Keratinocyte (primary cell): ENCODE measurements around the gene ROR1. TPM values are rescaled to one million over a fixed set of nuclear protein-coding genes. Genes with fewer than 3 reads are reported as not detected.

Experiments
- DNase-seq: peaks from one replicate; pipeline ENCODE4 v3.0.0-alpha.2; 2011; ENCODE audit warnings: low read depth, missing footprints, low spot score
- FAIRE-seq: peaks from 2 replicates; lab custom pipeline; 2011; peaks lifted over from hg19 to GRCh38; lab: Jason Lieb, UNC
- H2AFZ ChIP-seq: 2 replicates; pipeline ENCODE4 v1.6.0; 2012; ENCODE audit warnings: low read length, control low read depth, inconsistent platforms; ENCODE audit not compliant: control insufficient read depth
- H3K27ac ChIP-seq: 2 replicates; pipeline ENCODE4 v1.5.1; 2011; ENCODE audit warnings: low read length; ENCODE audit not compliant: control insufficient read depth, insufficient read depth
- H3K27me3 ChIP-seq: 3 replicates; pipeline ENCODE4 v1.6.0; 2011; ENCODE audit warnings: low read length; ENCODE audit not compliant: control insufficient read depth, insufficient read depth; ENCODE audit errors: extremely low read depth
- H3K36me3 ChIP-seq, 2 experiments: 2 replicates in 1 of 2; 3 replicates in 1 of 2; pipeline ENCODE4 v1.5.1; 2011; ENCODE audit warnings: low read length in 2 of 2, mild to moderate bottlenecking in 1 of 2; ENCODE audit not compliant: control insufficient read depth in 2 of 2, insufficient read depth in 2 of 2; ENCODE audit errors: extremely low read depth in 1 of 2
- H3K4me1 ChIP-seq: 3 replicates; pipeline ENCODE4 v1.5.1; 2011; ENCODE audit warnings: low read length; ENCODE audit not compliant: control insufficient read depth, insufficient read depth; ENCODE audit errors: extremely low read depth
- H3K4me2 ChIP-seq: 3 replicates; pipeline ENCODE4 v1.6.0; 2011; ENCODE audit warnings: low read depth, low read length; ENCODE audit not compliant: control insufficient read depth, insufficient read depth; ENCODE audit errors: extremely low read depth
- H3K4me3 ChIP-seq, 3 experiments: fragments of 200-600 bp in 1 of 3; sonication (generic) in 1 of 3; 2 replicates in 2 of 3; 3 replicates in 1 of 3; pipeline ENCODE4 v1.5.1; 2011 to 2016; ENCODE audit warnings: low read length in 3 of 3, mild to moderate bottlenecking in 3 of 3, control low read depth in 2 of 3, inconsistent platforms in 1 of 3, low read depth in 1 of 3, mixed read lengths in 1 of 3, mixed run types in 1 of 3, moderate library complexity in 1 of 3; ENCODE audit not compliant: control insufficient read depth in 2 of 3, insufficient read depth in 2 of 3; ENCODE audit errors: extremely low read depth in 1 of 3
- H3K79me2 ChIP-seq: 2 replicates; pipeline ENCODE4 v1.6.0; 2012; ENCODE audit warnings: low read length; ENCODE audit not compliant: control insufficient read depth, insufficient read depth
- H3K9ac ChIP-seq: 3 replicates; pipeline ENCODE4 v1.6.0; 2011; ENCODE audit warnings: low read length; ENCODE audit not compliant: control insufficient read depth, insufficient read depth; ENCODE audit errors: extremely low read depth
- H3K9me1 ChIP-seq: 3 replicates; pipeline ENCODE4 v1.6.0; 2011; ENCODE audit warnings: low read length; ENCODE audit not compliant: control insufficient read depth, insufficient read depth; ENCODE audit errors: extremely low read depth
- H3K9me3 ChIP-seq: 2 replicates; pipeline ENCODE4 v1.5.1; 2012; ENCODE audit warnings: low read depth, low read length; ENCODE audit not compliant: control insufficient read depth
- H4K20me1 ChIP-seq: 3 replicates; pipeline ENCODE4 v1.6.0; 2011; ENCODE audit warnings: low read length; ENCODE audit not compliant: control insufficient read depth, insufficient read depth; ENCODE audit errors: extremely low read depth
- EZH2 ChIP-seq: IDR thresholded peaks from one replicate; pipeline ENCODE4 v1.6.1; 2012; ENCODE audit warnings: inconsistent platforms, mild to moderate bottlenecking, low read length, moderate library complexity
- dilution Hi-C: fragments of 300-500 bp; cut with MboI; formaldehyde crosslinking; loops from one replicate; pipeline ENCODE4 v1.7.0; 2020; ENCODE audit warnings: low sequenced_read_pairs; ENCODE audit not compliant: extremely low pct_ligation_motif_present
- polyA plus RNA-seq, 5 experiments: library from polyadenylated mRNA; depleted of rRNA in 3 of 5; stranded (reverse) in 3 of 5; stranded (forward) in 1 of 5; unstranded in 1 of 5; fragments of >200 nt; gene quantifications; 1 replicate in 1 of 5; 2 replicates in 3 of 5; 3 replicates in 1 of 5; pipeline versions ENCODE4 v1.2.1 to v1.2.3, GENCODE V29; 2011 to 2012; ENCODE audit warnings: missing spikeins in 2 of 5, low read depth in 1 of 5, low replicate concordance in 1 of 5
- TF ChIP-seq, protein P1 (sequence below), 3 experiments: IDR thresholded peaks in 1 of 3; conservative IDR thresholded peaks in 1 of 3; optimal IDR thresholded peaks in 1 of 3; 2 replicates in 2 of 3; 3 replicates in 1 of 3; pipeline versions ENCODE3 to v1.5.1; 2011; ENCODE audit warnings: low read length in 3 of 3, mild to moderate bottlenecking in 3 of 3, moderate library complexity in 2 of 3, control low read depth in 1 of 3, inconsistent platforms in 1 of 3; ENCODE audit not compliant: insufficient read depth in 2 of 3; ENCODE audit errors: extremely low read depth in 1 of 3

Gene ROR1
- polyA plus RNA-seq, 1 donor (not counting 4 experiments of a cell fraction or from before 2014, with no cell fraction given) = 9.2 TPM

DNA sequence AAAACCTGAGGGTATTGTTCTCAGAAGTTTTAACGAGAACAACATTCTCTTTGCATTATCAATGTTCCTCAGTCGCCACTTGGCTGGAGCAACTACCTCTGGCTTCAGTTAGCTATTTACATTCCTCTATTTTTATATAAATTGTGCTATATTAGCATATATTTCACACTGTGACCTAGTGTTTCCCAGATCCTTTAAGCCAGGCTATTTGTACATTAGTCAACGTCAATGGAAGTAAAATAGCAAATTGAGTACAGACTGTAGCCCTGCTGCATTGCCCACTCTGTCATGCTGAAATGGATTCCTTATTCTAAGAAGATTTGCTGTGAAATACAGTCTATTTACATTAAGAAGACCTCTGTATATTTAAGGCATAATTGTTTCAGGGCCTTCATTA lies 213.8 kb downstream of the ROR1 start:
- no peak for FAIRE-seq
- Histone ChIP-seq H3K9me3 (no peaks in the 10 kb centered on the region), H2AFZ (no peak overlapping the region), H3K4me2 (no peak overlapping the region), H3K9ac (no peak overlapping the region), H3K9me1 (no peaks in the 10 kb centered on the region), H3K4me3 (no peak overlapping the region), H3K4me1 (peaks cover 31% of the 10 kb centered on the region), H3K36me3 (no peaks in the 10 kb centered on the region), H3K27ac (no peak overlapping the region), H4K20me1 (no peaks in the 10 kb centered on the region), H3K79me2 (no peaks in the 10 kb centered on the region), H3K27me3 (no peaks in the 10 kb centered on the region)
- TF ChIP-seq, protein P1, sequence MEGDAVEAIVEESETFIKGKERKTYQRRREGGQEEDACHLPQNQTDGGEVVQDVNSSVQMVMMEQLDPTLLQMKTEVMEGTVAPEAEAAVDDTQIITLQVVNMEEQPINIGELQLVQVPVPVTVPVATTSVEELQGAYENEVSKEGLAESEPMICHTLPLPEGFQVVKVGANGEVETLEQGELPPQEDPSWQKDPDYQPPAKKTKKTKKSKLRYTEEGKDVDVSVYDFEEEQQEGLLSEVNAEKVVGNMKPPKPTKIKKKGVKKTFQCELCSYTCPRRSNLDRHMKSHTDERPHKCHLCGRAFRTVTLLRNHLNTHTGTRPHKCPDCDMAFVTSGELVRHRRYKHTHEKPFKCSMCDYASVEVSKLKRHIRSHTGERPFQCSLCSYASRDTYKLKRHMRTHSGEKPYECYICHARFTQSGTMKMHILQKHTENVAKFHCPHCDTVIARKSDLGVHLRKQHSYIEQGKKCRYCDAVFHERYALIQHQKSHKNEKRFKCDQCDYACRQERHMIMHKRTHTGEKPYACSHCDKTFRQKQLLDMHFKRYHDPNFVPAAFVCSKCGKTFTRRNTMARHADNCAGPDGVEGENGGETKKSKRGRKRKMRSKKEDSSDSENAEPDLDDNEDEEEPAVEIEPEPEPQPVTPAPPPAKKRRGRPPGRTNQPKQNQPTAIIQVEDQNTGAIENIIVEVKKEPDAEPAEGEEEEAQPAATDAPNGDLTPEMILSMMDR (optimal IDR thresholded peaks at IDR 0.05 in 1 of 3, IDR thresholded peaks at IDR 0.05 in 1 of 3, conservative IDR thresholded peaks at IDR 0.05 in 1 of 3; ENCODE audit: extremely low read depth in 1 of 3, insufficient read depth in 2 of 3, low read length in 3 of 3) = no peak
- TF ChIP-seq EZH2 = no peak
- DNase-seq = no peak
- dilution Hi-C loops = no loop called here

DNA sequence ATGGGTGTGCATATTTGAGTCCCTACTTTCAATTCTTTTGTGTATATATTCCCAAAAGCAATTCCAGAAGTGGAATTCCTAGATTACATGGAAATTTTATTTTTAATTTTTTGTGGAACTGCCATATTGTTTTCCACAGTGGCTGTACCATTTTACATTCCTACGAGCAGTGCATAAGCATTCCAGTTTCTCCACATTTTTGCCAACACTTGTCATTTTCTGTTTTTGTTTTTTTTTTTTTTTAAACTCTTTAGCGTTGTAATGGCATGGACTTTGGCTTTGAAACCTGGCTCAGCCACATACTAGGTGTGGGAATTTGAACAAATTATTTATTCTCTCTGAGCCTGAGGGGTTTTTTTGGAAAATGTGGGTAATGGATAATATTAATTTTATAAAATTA lies 215.1 kb downstream of the ROR1 start:
- Histone ChIP-seq H3K9me3 (no peaks in the 10 kb centered on the region), H3K4me2 (no peak overlapping the region), H2AFZ (no peak overlapping the region), H3K36me3 (no peaks in the 10 kb centered on the region), H3K9me1 (no peaks in the 10 kb centered on the region), H3K79me2 (no peaks in the 10 kb centered on the region), H3K9ac (no peak overlapping the region), H3K4me1 (peaks cover 21% of the 10 kb centered on the region), H3K4me3 (no peak overlapping the region), H4K20me1 (no peaks in the 10 kb centered on the region), H3K27me3 (no peaks in the 10 kb centered on the region), H3K27ac (no peak overlapping the region)
- FAIRE-seq (no peak), DNase-seq (no peak)
- no peak for TF ChIP-seq EZH2
- TF ChIP-seq, protein P1 (optimal IDR thresholded peaks at IDR 0.05 in 1 of 3, IDR thresholded peaks at IDR 0.05 in 1 of 3, conservative IDR thresholded peaks at IDR 0.05 in 1 of 3; ENCODE audit: extremely low read depth in 1 of 3, insufficient read depth in 2 of 3, low read length in 3 of 3) = no peak
- dilution Hi-C loops = no loop called here
